Parathyroid adenoma (tissue), 2 donors: ENCODE measurements around the gene PM20D1.
"Not testable (repeated sequence)": the region's sequence is repeated elsewhere in the genome, so short reads cannot be mapped to it uniquely, and the experiment has no call there.

Experiments used
- H2AFZ ChIP-seq: fragments of 300-600 bp; sonication (generic); one replicate; pipeline ENCODE4 v1.7.0; 2017; ENCODE audit warnings: antibody characterized with exemption, mild to moderate bottlenecking
- H3K27ac ChIP-seq: fragments of 300-600 bp; sonication (generic); one replicate; pipeline ENCODE4 v1.7.0; 2017
- H3K27me3 ChIP-seq: fragments of 300-600 bp; sonication (generic); one replicate; pipeline ENCODE4 v1.7.0; 2017; ENCODE audit warnings: low read length; ENCODE audit not compliant: control insufficient read depth, insufficient read depth
- H3K36me3 ChIP-seq: fragments of 300-600 bp; sonication (generic); one replicate; pipeline ENCODE4 v1.7.0; 2017; ENCODE audit warnings: low read length; ENCODE audit not compliant: control insufficient read depth, insufficient read depth
- H3K4me1 ChIP-seq: fragments of 300-600 bp; sonication (generic); one replicate; pipeline ENCODE4 v1.7.0; 2017; ENCODE audit warnings: control low read depth
- H3K4me2 ChIP-seq: fragments of 300-600 bp; sonication (generic); one replicate; pipeline ENCODE4 v1.7.0; 2017; ENCODE audit warnings: low read length
- H3K4me3 ChIP-seq: fragments of 300-600 bp; sonication (generic); one replicate; pipeline ENCODE4 v1.7.0; 2017; ENCODE audit warnings: low read depth, low read length
- H3K79me2 ChIP-seq: fragments of 300-600 bp; sonication (generic); one replicate; pipeline ENCODE4 v1.7.0; 2017; ENCODE audit warnings: control low read depth
- H3K9ac ChIP-seq: fragments of 300-600 bp; sonication (generic); one replicate; pipeline ENCODE4 v1.7.0; 2017; ENCODE audit warnings: mild to moderate bottlenecking
- H3K9me3 ChIP-seq: fragments of 300-600 bp; sonication (generic); one replicate; pipeline ENCODE4 v1.7.0; 2017; ENCODE audit warnings: low read length; ENCODE audit not compliant: control insufficient read depth
- TF ChIP-seq, protein P1 (sequence below): fragments of 300-600 bp; sonication (generic); IDR thresholded peaks from one replicate; pipeline ENCODE4 v1.7.0; 2017; ENCODE audit warnings: antibody characterized with exemption, mild to moderate bottlenecking
- donor health status: primary hyperparathyroidism.

The PM20D1 gene

DNA sequence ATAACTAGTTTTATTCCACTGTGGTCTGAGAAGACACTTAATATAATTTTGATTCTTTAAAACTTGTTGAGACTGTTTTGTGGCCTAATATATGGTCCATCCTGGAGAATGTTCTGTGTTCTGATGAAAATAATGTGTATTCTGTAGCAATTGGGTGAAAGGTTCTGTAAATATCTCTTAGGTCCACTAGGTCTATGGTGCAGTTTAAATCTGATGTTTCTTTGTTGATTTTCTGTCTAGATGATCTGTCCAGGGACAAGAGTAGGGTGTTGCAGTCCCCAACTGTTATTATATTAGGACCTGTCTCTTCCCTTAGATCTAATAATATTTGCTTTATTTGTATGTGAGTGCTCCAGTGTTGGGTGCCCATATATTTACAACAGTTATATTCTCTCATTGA, 33.9 kb upstream of the PM20D1 start:
- Histone ChIP-seq H3K9me3 (no peaks in the 10 kb centered on the region), H3K4me3 (no peak overlapping the region), H3K27ac (no peak overlapping the region), H3K36me3 (no peaks in the 10 kb centered on the region), H3K4me1 (no peaks in the 10 kb centered on the region), H3K9ac (no peak overlapping the region), H3K4me2 (no peak overlapping the region), H3K79me2 (no peaks in the 10 kb centered on the region), H3K27me3 (no peaks in the 10 kb centered on the region), H2AFZ (no peak overlapping the region)
- TF ChIP-seq, protein P1, sequence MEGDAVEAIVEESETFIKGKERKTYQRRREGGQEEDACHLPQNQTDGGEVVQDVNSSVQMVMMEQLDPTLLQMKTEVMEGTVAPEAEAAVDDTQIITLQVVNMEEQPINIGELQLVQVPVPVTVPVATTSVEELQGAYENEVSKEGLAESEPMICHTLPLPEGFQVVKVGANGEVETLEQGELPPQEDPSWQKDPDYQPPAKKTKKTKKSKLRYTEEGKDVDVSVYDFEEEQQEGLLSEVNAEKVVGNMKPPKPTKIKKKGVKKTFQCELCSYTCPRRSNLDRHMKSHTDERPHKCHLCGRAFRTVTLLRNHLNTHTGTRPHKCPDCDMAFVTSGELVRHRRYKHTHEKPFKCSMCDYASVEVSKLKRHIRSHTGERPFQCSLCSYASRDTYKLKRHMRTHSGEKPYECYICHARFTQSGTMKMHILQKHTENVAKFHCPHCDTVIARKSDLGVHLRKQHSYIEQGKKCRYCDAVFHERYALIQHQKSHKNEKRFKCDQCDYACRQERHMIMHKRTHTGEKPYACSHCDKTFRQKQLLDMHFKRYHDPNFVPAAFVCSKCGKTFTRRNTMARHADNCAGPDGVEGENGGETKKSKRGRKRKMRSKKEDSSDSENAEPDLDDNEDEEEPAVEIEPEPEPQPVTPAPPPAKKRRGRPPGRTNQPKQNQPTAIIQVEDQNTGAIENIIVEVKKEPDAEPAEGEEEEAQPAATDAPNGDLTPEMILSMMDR: no peak

DNA sequence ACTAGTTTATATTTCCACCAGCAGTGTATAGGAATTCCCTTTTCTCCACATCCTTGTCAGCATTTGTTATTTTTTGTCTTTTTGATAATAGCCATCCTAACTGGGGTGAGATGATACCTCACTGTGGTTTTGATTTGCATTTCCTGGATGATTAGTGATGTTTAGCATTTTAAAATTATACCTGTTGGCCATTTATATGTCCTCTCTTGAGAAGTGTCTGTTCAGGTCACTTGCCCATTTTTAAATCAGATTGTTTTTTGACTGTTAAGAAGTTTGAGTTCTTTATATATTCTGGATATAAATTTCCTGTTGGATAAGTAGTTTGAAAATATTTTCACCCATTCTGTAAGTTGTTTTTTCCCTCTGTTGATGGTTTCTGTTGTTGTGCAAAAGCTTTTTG, 31.0 kb upstream of the PM20D1 start:
- no peak overlapping the region for H3K27ac ChIP-seq
- no peaks in the 10 kb centered on the region for H3K36me3 ChIP-seq
- no peaks in the 10 kb centered on the region for H3K9me3 ChIP-seq
- H3K79me2 ChIP-seq: no peaks in the 10 kb centered on the region
- H3K9ac ChIP-seq: no peak overlapping the region
- TF ChIP-seq, protein P1: no peak
- no peaks in the 10 kb centered on the region for H3K27me3 ChIP-seq
- H2AFZ ChIP-seq: no peak overlapping the region
- H3K4me1 ChIP-seq: no peaks in the 10 kb centered on the region
- H3K4me2 ChIP-seq: no peak overlapping the region
- H3K4me3 ChIP-seq: no peak overlapping the region

DNA sequence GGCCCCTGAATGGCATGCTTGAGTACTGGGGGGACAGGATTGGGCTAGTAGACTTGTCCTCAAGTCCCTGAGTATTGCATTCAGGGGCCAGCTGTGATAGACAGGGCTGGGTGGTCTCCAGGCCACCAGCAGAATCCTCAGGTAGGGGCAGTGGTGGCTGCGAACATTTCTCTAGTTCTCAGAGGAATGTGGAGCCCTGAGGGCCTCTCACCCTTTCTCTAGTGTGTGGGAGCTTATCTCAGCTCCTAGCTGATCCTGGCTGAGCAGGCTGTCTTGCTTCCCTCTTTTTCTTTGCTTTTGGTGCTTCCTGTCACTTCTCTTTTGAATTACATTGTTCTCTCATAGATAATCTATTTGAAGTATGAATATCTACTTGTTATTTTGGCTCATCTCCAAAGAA, 30.0 kb upstream of the PM20D1 start:
- Histone ChIP-seq H3K27ac (no peak overlapping the region), H3K4me1 (no peaks in the 10 kb centered on the region), H3K9me3 (no peaks in the 10 kb centered on the region), H3K79me2 (no peaks in the 10 kb centered on the region), H3K9ac (no peak overlapping the region), H3K27me3 (no peaks in the 10 kb centered on the region), H3K4me2 (no peak overlapping the region), H3K4me3 (no peak overlapping the region), H2AFZ (no peak overlapping the region), H3K36me3 (no peaks in the 10 kb centered on the region)
- TF ChIP-seq, protein P1: no peak

DNA sequence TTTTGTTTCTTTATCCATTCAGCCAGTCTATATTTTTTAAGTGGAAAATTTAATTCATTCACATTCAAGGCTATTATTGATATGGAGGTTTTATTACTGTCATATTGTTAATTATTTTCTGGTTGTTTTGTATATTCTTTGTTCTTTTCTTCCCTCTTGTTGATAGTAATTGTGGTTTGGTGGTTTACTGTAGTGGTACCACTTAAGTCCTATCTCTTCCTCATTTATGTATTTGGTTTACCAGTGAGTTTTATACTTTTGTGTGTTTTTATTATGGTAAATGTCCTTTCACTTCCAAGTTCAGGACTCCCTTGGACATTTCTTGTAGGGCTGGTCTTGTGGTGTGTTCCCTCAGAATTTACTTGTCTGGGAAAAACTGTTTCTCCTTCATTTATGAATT, 28.1 kb upstream of the PM20D1 start:
- Histone ChIP-seq H3K9me3 (no peaks in the 10 kb centered on the region), H2AFZ (no peak overlapping the region), H3K36me3 (no peaks in the 10 kb centered on the region), H3K9ac (no peak overlapping the region), H3K79me2 (no peaks in the 10 kb centered on the region), H3K4me1 (no peaks in the 10 kb centered on the region), H3K4me2 (no peak overlapping the region), H3K27ac (no peak overlapping the region), H3K27me3 (no peaks in the 10 kb centered on the region), H3K4me3 (no peak overlapping the region)
- TF ChIP-seq, protein P1: no peak

DNA sequence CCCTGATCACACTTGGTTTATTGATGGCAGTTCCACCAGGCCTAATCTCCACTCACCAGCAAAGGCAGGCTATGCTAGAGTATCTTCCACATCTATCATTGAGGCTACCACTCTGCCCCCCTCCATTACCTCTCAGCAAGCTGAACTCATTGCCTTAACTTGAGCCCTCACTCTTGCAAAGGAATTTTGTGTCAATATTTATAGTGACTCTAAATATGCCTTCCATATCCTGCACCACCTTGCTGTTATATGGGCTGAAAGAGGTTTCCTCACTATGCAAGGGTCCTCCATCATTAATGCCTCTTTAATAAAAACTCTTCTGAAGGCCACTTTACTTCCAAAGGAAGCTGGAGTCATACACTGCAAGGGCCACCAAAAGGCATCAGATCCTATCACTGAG, 23.2 kb upstream of the PM20D1 start:
- not testable (repeated sequence) for H2AFZ ChIP-seq, H3K36me3 ChIP-seq, H3K27ac ChIP-seq, H3K4me1 ChIP-seq, H3K4me2 ChIP-seq, H3K9me3 ChIP-seq, H3K9ac ChIP-seq, H3K79me2 ChIP-seq, H3K4me3 ChIP-seq, H3K27me3 ChIP-seq
